Endothelial cell of umbilical vein (primary cell): ENCODE data around the gene SNX30.

ENCODE experiments used
- CTCF ChIP-seq, 2 donors: IDR thresholded peaks; 1 replicate in 1 of 2; 2 replicates in 1 of 2; pipeline ENCODE4 v1.5.1; 2011; ENCODE audit warnings: low read length in 2 of 2, mild to moderate bottlenecking in 2 of 2, moderate library complexity in 2 of 2, control low read depth in 1 of 2, inconsistent platforms in 1 of 2, low read depth in 1 of 2; ENCODE audit not compliant: insufficient read depth in 1 of 2; ENCODE audit errors: extremely low read depth in 1 of 2
- POLR2A ChIP-seq: IDR thresholded peaks from 2 replicates; pipeline ENCODE4 v1.6.1; 2012; ENCODE audit warnings: low read depth, mild to moderate bottlenecking, control low read depth, low read length

GRCh38 chr9:112869917-112870316, 119.4 kb downstream of the SNX30 start:
- TF ChIP-seq CTCF (IDR thresholded peaks at IDR 0.05; ENCODE audit: extremely low read depth in 1 of 2, insufficient read depth in 1 of 2, low read depth in 1 of 2, low read length in 2 of 2) (no peak), POLR2A (no peak)
